NCI-H345 treated with DMSO at 0.1 percent for 48 hours (cell line): Measurements from ENCODE around the gene MISP3.
"Not testable (repeated sequence)": the region's sequence is repeated elsewhere in the genome, so short reads cannot be mapped to it uniquely, and the experiment has no call there.

Experiments
- DNase-seq: peaks from one replicate; lab custom pipeline; 2025; ENCODE audit not compliant: unreplicated experiment; lab: John Stamatoyannopoulos, UW

Gene MISP3

DNA sequence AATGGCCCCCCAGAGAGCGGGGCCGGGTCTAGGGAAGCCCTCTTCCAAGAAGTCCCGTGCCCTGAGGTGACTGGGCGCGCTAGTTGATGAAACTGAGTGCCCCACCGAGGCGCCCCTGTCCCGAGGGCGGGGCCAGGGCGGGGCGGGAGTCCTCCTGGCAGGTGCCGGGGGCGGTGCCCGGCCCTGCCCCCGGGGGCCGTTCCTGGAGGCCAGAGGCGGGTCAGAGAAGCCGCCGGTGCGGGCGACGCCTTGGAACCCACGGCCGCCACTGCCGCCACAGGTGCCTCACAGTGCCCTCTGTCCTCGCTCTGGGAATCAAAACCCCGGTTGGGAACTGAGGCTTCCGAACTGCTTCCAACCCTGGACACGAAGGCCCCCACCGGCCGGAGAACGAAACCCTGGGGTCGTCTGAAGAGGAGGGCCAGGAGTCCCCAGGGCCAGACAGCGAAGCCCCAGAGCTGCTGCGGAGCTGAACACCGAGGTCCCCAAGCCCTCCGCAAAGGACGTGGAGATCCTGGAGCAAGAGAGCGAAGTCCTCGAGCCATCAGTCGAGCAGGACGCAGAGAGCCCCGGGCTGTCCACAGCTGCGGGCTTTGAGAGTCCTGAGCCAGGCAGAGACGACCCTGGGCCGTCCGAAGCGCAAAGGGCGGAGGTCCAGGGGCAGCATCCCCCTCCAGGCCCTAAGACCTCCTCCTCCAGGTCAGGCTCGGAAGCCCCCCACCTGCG, at the start of gene MISP3:
Gene MISP3 (plus strand): TSS at position 252 of the 726 bp plus-strand sequence. CDS start 524 bp downstream, outside the sequence.
- no peak for DNase-seq

DNA sequence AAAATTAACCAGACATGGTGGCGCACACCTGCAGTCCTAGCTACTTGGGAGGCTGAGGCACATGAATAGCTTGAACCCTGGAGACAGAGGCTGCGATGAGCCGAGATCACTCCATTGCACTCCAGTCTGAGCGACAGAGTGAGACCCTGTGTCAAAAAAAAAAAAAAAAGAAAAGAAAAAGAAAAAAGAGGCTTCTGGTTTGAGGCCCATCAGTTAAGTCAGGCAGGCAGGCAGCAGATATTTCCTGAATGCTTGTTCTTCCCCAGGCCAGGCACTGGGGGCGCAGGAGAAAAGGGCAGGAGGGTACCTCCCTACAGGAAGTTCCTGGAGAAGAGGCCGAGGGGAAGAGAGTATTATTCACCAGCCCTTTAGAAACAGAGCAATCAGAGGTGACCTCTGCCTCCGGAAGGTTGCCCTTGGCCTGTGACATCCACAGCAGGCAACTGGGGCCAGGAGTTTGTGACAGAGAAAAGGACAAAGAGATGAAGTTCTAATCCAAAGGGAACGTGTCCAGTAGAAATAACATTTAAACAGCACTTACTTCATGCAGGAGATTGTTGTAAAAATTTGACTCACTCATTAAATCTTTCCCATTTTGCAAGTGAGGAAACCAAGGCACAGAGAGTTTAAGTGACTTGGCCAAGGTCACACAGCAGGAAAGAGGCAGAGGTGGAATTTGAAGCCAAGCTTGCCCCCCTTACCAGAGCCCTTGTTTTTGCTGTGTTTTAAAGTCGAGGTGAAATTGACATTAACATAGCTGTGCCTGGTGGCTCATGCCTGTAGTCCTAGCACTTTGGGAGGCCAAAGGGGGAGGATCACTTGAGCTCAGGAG, 49.0 kb upstream of the MISP3 start:
- DNase-seq: no peak

DNA sequence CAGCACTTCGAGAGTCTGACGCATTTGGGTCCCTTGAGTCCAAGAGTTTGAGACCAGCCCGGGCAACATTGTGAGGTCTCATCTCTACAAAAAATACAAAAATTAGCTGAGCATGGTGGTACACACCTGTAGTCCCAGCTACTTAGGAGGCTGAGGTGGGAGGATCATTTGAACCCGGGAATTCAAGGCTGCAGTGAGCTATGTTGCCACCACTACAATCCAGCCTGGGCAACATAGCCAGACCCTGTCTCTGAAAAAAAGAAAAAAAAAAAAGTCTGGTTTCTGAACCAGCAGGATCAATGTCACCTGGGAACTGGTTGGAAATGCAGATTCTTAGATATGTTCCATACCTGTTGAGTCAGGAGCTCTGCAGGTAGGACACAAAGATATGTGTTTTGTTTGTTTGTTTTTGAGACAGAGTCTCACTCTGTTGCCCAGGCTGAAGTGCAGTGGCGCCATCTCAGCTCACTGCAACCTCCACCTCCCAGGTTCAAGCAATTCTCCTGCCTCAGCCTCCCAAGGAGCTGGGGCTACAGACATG, 45.9 kb upstream of the MISP3 start:
- DNase-seq: not testable (repeated sequence)

DNA sequence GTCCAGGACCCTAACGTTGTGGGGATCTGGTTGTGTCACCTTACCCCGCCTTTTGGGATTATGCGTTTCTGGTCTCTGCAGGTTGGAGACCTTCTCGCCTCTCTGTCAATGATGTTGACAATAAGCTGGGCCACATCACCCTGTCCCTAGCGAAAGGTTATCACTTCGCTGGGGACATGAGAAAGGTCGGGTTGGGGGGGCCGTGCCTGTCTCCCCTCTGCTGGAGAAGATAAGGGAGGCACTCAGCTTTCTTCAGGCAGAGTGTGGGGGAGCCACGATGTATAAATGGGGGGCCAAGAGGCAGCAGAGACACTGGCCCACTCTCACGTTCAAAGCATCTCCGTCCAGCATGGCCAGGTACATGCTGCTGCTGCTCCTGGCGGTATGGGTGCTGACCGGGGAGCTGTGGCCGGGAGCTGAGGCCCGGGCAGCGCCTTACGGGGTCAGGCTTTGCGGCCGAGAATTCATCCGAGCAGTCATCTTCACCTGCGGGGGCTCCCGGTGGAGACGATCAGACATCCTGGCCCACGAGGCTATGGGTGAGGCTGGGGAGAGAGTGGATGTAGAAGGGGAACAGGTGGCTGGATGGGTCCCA, 44.6 kb upstream of the MISP3 start, which contains the start of gene RLN3:
Gene RLN3 (plus strand): TSS at position 293 of the 595 bp plus-strand sequence. CDS start 57 bp downstream, at position 350.
- DNase-seq: no peak

DNA sequence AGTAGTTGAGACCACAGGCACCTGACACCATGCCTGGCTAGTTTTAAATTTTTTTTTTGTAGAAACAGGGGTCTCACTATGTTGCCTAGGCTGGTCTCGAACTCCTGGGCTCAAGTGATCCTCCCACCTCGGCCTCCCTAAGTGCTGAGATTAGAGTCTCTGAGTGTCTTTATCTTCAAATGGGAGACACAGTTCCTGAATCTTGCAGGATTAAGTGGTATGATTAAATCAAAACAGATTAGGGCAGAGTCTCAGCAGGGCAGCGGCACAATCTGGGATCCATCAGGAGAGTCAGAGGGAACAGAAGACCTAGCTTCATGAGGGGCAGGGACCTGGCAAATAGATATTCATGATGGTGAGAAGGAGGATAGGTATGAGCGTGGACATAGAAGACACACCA, 43.7 kb upstream of the MISP3 start:
- DNase-seq: no peak

DNA sequence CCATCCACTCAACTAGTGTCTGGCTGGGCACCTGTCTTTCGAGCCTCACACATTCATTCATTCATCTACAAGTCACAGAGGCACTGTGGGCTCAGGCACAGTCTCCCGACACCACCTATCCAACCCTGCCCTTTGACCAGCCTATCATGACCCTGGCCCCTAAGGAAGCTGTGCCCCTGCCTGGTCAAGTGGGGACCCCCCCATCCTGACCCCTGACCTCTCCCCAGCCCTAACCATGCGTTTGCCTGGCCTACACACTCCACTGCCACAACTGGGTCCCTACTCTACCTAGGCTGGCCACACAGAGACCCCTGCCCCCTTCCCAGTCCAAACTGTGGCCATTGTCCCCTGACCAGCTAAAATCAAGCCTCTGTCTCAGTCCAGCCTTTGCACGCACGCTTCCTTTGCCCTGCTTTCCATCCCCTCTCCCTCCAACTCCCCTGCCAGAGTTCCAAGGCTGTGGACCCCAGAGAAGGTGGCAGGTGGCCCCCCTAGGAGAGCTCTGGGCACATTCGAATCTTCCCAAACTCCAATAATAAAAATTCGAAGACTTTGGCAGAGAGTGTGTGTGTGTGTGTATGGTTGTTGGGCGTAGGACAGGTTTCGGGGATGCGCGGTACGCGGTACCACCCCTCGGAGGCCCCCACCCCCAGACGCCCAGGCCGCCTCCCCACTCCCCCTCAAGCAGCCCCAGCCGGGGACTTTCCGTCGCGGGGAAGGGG, 41.4 kb upstream of the MISP3 start:
- DNase-seq: no peak

DNA sequence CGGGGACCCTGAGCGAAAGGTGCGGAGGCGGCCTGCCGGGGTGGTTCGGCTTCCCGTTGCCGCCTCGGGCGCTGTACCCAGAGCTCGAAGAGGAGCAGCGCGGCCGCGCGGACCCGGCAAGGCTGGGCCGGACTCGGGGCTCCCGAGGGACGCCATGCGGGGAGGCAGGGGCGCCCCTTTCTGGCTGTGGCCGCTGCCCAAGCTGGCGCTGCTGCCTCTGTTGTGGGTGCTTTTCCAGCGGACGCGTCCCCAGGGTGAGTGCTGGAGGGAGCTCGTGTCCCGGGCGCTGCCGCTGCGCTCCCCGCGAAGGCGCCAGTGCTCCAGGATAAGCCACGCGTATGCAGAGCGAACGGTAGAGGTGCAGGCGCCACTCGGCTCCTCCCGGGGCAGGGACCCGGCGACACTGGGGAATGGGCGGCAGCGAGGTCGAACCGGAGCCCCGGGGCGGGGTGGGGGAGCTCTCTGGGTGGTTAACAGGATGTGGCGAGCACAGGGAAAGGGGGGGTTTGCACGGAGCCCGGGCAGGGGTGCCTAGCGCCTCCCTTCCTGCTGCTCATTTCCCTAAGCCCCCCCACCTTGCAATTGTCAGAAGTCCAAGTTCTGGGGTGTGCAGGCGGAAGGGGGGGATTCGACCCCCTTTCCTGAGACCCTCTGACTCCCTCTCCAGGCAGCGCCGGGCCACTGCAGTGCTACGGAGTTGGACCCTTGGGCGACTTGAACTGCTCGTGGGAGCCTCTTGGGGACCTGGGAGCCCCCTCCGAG, 40.7 kb upstream of the MISP3 start, which contains the start of gene IL27RA:
Gene IL27RA (plus strand): TSS at position 44 of the 762 bp plus-strand sequence. CDS start 111 bp downstream, at position 155.
- no peak for DNase-seq

DNA sequence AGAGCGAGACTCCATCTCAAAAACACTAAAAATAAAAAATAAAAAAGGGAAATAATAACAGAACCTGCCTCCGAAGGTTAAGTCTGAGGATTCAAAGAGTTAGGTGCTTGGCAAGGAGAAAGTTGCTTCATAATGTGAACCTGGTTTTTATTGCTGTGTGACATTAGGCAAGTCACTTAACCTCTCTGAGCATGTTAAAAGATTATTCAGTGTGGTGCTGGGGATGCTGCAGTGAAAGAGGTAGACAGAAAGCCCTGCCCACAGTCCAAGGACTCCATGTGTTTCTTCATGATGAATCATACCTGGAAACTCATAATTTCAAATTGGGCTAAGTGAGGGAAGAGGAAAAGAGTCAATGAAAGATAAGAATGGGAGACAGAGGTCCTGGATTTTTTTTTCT, 38.6 kb upstream of the MISP3 start:
- DNase-seq: no peak

DNA sequence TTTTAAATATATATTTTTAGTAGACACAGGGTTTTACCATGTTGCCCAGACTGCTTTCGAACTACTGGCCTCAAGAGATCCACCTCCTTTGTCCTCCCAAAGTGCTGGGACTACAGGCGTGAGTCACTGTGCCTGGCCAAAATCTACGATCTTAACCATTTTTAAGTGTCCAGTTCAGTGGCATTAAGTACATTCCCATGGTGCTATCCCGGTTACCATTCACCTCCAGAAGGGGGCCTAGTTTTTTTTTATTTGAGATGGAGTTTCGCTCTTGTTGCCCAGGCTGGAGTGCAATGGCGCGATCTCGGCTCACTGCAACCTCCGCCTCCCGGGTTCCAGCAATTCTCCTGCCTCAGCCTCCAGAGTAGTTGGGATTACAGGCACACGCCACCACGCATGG, 37.4 kb upstream of the MISP3 start:
- DNase-seq: not testable (repeated sequence)

DNA sequence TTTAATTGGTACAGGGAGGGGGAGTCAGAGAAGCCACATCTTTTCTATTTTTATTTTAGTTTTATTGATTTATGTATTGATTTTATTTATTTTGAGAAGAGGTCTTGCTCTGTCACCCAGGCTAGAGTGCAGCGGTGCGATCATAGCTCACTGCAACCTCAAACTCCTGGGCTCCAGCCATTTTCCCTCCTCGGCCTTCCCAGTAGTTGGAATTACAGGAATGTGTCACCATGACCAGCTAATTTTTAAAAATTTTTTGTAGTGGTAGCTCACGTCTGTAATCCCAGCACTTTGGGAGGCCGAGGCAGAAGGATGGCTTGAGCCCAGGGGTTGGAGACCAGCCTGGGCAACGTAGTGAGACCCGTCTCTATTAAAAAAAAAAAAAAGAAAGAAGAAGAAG, 36.9 kb upstream of the MISP3 start:
- DNase-seq: no peak

DNA sequence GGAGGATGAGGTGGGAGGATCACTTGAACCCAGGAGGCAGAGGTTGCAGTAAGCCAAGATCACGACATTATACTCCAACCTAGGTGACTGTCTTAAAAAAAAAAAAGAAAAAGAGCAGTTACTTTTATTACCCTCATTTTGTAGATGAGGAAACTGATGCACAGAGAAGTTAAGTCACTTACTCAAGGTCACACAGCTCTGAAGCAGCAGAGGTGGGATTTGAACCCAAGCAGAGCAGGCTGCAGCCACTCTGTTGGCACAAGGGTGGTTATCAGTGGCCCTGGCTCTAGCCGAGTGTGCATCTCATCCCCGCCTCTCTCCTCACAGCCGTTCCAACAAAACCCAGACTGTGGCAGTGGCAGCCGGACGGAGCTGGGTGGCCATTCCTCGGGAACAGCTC, 33.4 kb upstream of the MISP3 start:
- DNase-seq: no peak

DNA sequence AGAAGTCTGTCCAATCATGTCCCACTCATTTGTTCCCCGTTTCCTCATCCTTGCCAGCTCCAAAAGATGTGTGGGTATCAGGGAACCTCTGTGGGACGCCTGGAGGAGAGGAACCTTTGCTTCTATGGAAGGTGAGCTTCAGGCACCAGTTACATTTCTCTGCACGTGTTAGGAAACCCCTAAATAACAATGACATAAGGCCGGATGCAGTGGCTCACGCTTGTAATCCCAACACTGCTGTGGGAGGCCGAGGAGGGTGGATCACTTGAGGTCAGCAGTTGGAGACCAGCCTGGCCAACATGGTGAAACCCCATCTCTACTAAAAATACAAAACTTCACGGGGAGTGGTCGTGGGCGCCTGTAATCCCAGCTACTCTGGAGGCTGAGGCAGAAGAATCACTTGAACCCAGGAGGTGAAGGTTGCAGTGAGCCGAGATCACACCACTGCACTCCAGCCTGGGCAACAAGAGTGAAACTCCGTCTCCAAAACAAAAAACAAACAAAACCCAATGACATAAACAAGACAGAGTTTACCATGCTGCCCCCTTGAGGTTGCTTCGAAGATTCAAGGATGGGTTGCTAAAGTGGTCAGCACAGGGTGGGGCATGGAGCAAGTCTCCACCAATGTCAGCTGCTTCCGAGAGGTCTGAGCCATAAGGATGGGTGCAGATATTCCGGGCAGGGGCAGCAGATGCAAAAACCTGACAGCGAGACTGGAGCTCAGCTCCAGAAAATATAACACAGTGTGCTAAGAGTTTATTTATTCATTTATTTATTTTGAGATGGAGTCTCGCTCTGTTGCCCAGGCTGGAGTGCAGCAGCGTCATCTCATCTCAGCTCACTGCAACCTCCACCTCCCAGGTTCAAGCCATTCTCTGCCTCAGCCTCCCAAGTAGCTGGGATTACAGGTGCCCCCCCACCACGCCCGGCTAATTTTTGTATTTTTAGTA, 29.7 kb upstream of the MISP3 start:
- not testable (repeated sequence) for DNase-seq

DNA sequence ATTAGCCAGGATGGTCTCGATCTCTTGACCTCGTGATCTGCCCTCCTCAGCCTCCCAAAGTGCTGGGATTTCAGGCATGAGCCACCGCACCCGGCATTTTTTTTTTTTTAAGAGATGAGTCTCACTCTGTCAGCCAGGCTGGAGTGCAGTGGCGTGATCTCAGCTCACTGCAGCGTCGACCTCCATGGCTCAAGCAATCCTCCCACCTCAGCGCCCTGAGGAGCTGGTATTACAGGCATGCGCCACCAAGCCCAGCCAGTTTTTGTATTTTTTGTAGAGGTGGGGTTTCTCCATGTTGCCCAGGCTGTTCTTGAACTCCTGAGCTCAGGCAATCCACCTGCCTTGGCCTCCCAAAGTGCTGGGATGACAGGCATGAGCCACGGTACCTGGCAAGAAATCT, 24.7 kb upstream of the MISP3 start:
- DNase-seq: not testable (repeated sequence)

DNA sequence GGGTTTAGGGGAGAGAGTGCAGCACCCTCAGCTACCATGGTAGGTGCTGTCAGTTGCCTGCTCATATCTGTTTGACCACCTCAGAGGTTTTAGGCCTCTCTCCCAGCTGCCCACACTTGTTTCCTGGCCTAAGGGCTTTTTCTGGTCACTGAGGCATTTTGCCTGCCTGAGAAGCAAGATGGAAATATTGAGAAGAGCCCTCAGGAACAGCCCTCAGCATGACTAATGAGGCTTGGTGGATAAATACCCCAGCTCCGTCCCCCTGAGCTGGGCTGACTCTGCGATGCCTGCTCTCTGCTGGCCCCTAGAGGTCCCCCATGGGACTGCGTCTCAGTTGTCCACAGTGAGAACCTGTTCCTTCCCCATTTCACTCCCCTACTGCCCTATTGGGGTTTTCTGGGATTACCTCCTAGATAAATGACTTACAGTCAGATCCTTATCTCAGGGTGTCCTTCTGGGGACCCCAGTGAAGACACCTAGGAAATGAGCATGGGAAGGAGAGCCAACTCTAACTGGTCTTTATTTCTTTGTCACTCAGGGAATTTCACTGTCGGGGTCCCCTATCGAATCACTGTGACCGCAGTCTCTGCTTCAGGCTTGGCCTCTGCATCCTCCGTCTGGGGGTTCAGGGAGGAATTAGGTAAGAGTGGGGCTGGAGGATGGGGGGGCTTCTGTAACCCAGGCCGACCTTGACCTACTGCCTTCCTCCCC, 24.0 kb upstream of the MISP3 start:
- DNase-seq: no peak

DNA sequence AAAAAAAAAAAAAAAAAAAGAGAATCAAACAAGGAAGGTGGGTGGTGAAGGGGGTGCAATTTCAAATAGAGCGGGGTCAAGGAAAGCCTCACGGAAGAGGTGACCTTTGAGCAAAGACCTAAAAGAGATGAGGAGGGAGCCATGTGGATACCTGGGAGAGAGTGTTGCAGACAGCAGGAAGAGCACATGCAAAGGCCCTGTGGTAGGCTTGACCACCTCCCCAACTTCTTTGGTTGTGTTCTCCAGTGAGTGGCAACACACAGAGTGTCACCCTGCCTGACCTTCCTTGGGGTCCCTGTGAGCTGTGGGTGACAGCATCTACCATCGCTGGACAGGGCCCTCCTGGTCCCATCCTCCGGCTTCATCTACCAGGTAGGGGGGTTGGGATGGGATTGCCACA, 22.1 kb upstream of the MISP3 start:
- no peak for DNase-seq

DNA sequence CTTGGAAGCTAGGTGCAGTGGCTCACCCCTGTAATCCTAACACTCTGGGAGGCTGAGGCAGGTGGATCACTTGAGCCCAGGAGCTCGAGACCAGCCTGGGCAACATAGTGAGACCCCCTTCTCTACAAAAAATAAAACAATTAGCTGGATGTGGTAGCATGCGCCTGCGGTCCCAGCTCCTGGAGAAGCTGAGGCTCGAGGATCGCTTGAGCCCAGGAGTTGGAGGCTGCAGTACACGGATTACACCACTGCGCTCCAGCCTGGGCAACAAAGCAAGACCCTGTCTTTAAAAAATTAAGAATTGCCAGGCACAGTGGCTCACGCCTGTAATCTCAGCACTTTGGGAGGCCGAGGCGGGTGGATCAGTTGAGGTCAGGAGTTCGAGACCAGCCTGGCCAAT, 21.6 kb upstream of the MISP3 start:
- not testable (repeated sequence) for DNase-seq

DNA sequence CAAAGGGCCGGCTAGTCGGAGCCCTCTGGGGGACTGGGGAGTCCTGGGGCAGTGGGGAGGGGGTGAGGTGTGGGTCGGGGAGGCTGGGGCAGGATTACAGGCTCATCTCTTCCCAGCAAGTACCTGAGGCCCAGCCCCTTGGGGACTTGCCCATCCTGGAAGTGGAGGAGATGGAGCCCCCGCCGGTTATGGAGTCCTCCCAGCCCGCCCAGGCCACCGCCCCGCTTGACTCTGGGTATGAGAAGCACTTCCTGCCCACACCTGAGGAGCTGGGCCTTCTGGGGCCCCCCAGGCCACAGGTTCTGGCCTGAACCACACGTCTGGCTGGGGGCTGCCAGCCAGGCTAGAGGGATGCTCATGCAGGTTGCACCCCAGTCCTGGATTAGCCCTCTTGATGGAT, 20.6 kb upstream of the MISP3 start:
- no peak for DNase-seq

DNA sequence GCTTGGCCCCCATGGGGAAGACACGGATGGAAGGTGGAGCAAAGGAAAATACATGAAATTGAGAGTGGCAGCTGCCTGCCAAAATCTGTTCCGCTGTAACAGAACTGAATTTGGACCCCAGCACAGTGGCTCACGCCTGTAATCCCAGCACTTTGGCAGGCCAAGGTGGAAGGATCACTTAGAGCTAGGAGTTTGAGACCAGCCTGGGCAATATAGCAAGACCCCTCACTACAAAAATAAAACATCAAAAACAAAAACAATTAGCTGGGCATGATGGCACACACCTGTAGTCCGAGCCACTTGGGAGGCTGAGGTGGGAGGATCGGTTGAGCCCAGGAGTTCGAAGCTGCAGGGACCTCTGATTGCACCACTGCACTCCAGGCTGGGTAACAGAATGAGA, 20.1 kb upstream of the MISP3 start:
- DNase-seq: no peak
